ENCODE measurements around the gene TAF10.

TAF10 gene

DNA sequence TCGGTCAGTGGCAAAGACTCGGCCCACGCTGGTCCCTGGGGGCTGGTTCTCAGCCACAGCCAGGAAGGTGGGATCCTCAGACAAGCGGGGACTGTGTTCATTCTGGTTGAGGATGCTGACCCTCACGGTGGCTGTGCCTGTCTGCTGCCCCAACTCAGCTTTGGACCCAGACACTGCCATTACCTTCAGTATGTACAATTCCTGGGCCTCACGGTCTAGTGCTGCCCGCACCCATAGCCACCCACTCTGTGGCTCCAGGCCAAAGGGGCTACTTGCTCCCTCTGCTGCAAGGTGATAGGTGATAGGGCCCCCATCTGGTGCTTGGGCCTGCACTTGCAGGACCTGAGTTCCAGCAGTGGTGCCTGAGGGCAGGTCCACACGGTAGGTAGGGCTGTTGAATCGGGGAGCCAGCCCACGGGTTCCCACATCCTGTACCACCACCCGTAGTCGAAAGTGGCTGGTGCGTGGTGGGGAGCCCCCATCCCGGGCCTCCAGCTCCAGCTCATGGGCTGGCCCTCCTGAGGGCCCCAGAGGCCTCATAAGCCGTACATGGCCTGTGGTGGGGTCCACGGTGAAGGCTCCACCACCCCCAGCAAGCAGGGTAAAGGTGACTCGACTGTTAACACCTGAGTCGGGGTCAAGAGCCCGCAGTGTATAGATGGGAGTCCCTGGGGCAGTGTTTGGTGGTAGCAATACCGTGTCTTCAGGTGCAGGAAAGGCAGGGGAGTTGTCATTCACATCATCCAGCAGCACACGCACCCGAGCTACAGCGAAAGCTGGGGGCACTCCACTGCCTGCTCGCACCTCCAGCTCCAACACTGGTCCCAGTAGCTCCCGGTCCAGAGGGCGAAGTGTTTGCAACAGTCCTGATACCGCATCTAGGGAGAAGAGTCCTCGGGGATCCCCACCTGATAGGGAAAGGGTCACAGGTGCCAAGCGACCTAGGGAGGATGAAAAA lies 20.4 kb upstream of the TAF10 start:
- H3K9me3 Mint-ChIP-seq = no peaks in the 10 kb centered on the region
- DNase-seq = peak; percentile 24 to 51
- H3K4me1 Mint-ChIP-seq = peaks cover 38% of the 10 kb centered on the region
- no peaks in the 10 kb centered on the region for H3K27me3 Mint-ChIP-seq
- peak overlapping the region in 1 of 2 donors; percentile 16 for H3K4me3 Mint-ChIP-seq
- ATAC-seq = peak; percentile 79
- peak overlapping the region; percentile 7 to 56 for H3K27ac Mint-ChIP-seq

DNA sequence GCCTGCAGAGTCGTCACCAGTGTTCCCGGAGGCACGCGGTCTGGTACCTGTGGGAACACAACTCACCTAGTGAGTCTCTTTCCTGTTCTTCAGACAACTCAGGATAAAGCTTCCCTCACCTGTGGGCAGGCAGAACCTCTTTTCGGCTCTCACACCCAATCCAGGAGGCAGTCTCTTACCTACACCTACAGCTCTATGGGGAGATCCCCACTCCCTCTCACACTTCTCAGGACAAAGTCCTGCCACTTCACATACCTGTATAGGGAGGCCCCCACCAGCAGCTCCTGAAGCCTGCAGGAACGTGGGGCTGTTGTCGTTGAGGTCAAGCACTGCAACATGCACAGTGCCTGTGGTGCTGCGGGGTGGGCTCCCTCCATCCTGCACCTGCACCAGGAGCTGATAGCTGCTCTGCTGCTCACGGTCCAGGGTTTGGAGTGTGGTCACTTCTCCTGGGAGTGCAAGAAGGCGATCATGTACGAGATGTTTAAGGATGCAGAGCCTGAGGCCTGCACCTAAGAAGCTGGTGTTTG lies 19.4 kb upstream of the TAF10 start:
- DNase-seq = no peak
- Mint-ChIP-seq H3K9me3 (no peaks in the 10 kb centered on the region), H3K4me1 (peaks cover 48% of the 10 kb centered on the region), H3K27me3 (no peaks in the 10 kb centered on the region), H3K4me3 (no peak overlapping the region), H3K27ac (peak overlapping the region in 1 of 2 donors; percentile 22)
- no peak for ATAC-seq

DNA sequence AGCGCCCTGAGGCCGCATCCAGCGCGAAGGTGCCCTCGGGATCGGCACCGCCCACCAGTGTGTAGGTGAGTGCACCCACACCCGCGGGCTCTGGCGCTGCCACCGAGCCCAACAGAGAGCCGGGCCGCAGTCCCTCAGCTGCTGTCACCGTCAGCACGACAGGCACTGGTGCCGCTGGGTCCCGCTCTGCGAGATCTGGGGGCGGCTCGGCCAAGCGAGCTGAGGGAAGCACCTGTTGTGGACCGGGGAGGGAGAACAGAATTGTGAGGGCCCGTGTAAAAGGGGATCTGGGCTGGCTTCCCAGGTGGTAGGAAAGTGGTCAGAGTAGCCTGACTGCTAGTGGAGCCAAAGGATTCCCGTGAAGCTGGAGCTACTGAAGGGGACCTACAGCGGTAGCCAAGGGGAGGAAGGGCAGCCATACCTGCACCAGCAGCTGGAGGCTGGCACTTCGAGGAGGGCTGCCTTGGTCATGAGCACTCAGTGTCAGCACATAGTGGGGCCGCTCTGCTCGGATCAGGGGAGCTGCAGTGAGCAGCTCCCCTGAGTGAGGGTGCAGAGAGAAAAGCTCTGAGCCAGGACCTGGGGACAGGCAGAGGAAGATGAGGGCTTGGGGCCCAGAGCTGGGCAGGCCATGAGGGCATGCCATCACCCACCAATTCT lies 18.7 kb upstream of the TAF10 start:
- H3K9me3 Mint-ChIP-seq = no peaks in the 10 kb centered on the region
- DNase-seq = no peak
- ATAC-seq = no peak
- no peak overlapping the region for H3K4me3 Mint-ChIP-seq
- H3K4me1 Mint-ChIP-seq = peaks cover 51% of the 10 kb centered on the region
- H3K27ac Mint-ChIP-seq = no peak overlapping the region
- H3K27me3 Mint-ChIP-seq = no peaks in the 10 kb centered on the region

DNA sequence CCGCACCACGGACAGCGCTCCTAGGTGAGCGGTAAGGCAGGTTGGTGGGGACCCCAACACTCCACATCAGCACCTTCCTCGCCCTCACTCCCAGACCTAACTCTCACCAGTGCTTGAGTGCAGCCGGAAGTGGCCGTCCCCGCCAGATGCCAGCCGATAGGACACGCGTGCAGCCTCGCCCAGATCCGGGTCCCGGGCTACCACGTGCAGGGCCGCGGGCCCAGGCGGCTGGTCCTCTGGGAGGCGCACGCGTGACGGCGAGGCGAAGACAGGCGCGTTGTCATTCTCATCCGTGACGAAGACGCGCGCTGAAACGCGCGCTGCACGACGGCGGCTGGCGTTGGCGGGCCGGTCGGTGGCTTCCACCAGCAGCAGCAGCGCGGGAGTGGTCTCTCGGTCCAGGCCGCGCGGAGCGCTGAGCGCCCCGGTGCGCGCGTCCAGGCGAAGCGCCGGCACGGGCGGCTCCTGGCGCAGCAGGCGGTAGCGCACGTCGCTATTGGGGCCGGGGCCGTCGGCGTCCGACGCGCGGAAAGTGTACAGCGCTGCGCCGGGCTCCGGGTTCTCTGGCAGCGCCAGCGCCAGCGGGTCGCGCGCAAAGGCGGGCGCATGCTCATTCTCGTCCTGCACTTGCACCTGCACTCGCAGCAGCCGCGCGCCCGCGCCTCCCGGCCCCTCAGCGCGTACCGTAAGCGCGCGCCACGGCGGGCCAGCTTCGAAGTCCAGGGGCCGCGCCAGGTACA lies 18.0 kb upstream of the TAF10 start:
- Mint-ChIP-seq H3K27ac (no peak overlapping the region), H3K4me1 (peaks cover 51% of the 10 kb centered on the region)

DNA sequence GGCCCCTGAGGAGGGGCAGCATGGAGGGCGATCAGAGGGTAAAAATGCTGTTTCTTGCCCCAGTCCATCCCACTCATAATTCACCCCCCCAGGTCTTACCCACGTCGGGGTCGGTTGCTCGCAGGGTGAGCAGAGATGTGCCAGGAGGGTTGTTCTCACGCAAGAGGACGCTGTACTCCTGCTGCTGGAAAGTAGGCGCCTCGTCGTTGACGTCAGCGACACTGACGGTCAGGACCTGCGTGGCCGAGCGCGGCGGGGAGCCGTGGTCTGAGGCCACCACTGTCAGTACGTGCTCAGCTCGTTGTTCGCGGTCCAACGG lies 17.5 kb upstream of the TAF10 start:
- peaks cover 51% of the 10 kb centered on the region for H3K4me1 Mint-ChIP-seq
- no peaks in the 10 kb centered on the region for H3K9me3 Mint-ChIP-seq
- no peaks in the 10 kb centered on the region for H3K27me3 Mint-ChIP-seq
- H3K27ac Mint-ChIP-seq = no peak overlapping the region
- no peak for ATAC-seq
- DNase-seq = no peak
- no peak overlapping the region for H3K4me3 Mint-ChIP-seq

More for the DNA sequence above, 18.0 kb upstream of the TAF10 start:
- no peak for DNase-seq
- Mint-ChIP-seq H3K9me3 (no peaks in the 10 kb centered on the region), H3K27me3 (no peaks in the 10 kb centered on the region), H3K4me3 (no peak overlapping the region)
- peak; percentile 34 for ATAC-seq

DNA sequence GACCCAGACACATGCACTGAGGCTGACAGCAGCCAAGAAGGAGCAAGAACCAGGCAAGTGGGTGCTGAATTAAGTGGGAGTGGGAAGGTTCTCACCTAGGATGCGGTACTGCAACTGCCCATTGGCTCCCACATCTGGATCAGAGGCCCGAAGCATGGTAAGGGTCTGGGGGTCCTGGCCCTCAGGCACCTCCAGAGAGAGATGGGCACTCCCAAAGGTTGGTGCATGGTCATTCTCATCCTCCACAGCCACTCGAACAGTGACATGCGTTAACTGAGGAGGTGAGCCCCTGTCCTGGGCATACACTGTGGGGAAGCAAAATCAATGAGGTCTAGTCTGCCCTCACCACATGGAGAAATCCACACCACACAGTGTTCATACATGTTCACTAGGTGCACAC lies 16.5 kb upstream of the TAF10 start:
- H3K4me3 Mint-ChIP-seq = no peak overlapping the region
- no peak for ATAC-seq
- DNase-seq = no peak
- no peaks in the 10 kb centered on the region for H3K9me3 Mint-ChIP-seq
- H3K4me1 Mint-ChIP-seq = peaks cover 50% of the 10 kb centered on the region
- H3K27ac Mint-ChIP-seq = no peak overlapping the region
- H3K27me3 Mint-ChIP-seq = no peaks in the 10 kb centered on the region

DNA sequence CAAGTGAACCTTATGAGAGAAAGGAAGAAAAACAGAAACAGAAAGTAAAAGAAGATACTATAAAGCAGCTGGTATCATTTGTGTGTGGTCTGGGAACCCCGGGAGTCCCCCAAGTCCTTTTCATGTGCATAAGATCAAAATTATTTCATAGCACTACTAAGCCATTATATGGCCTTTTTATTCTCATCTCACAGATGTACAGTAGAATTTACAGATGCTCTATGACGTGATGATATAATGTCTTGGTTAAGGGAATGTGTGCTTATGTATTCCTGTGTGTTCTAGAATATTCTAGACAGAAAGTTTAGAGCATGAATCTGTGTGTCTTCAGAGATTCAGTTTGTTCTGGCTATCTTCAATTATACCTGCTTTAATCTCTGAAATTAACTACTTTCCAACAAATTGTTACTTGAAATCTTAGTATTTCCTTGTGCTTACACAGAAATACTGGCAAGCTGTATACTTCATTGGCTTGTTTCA lies 15.8 kb upstream of the TAF10 start:
- H3K4me3 Mint-ChIP-seq = peak overlapping the region; percentile 27 to 70
- peaks cover 43% of the 10 kb centered on the region for H3K4me1 Mint-ChIP-seq
- DNase-seq (no peak), ATAC-seq (peak; percentile 60)
- H3K27me3 Mint-ChIP-seq = no peaks in the 10 kb centered on the region
- H3K27ac Mint-ChIP-seq = peak overlapping the region in 1 of 2 donors; percentile 61
- H3K9me3 Mint-ChIP-seq = no peaks in the 10 kb centered on the region

DNA sequence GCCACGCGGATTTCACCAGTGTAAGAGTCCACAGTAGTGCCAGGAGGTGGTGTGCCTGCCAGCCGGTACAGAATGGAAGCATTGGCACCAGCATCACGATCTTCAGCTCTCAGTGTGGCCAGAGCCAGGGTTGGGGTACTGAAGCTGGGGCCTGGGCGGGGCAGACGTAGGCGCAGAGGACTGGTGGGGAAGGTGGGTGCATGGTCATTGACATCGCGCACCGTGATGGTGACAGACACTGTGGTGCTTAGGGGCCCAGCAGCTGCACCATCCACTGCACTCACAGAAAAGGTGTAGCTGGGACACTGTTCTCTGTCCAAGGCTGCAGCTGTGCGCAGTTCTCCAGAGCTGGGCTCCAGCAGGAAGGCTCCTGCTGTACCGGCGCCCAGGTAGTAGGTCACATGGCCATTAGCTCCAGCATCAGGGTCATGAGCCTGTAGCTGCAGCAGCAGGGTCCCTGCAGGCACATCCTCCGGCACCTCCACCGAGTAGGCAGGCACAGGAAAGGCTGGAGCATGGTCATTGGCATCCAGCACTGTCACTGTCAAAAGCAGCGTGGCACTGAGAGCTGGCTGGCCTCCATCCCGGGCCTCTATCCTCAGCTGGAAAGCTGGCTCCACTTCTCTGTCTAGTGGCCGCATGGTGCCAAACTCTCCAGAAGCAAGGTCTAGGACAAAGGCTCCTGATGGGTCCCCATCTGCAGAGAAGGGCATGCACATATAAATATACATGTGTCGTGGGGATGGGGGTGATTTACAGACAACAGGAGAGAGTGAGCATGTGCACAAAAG lies 15.2 kb upstream of the TAF10 start:
- H3K4me1 Mint-ChIP-seq = peaks cover 37% of the 10 kb centered on the region
- peak overlapping the region in 1 of 2 donors; percentile 61 for H3K27ac Mint-ChIP-seq
- H3K27me3 Mint-ChIP-seq = no peaks in the 10 kb centered on the region
- DNase-seq (no peak), ATAC-seq (no peak)
- no peaks in the 10 kb centered on the region for H3K9me3 Mint-ChIP-seq
- H3K4me3 Mint-ChIP-seq = peak overlapping the region; percentile 27 to 70

DNA sequence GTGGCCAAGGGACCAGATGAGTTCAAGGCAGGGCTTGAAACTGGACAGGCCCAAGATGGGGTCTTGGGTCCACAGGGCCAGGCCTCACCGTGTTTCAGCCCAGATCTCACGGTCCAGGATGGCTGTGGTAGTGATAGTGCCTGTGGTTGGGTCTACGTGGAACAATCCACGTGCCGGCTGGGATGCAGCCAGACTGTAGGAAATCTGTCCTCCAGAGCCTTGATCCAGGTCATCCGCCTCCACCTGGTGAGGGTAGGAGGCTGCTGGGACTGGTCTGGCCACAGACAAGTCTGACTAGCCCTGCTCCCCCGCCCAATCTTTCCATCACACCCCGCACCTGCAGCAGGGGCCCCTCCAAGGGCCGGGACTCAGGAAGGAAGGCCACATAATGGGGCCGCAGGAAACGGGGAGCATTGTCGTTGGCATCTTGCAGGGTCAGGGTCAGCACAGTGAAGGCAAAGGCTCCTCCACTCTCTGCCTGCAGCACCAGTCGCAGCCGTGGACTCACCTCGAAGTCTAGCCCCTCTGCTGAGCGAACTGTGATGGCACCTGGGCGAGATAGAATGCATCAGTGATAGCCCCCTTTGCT lies 13.9 kb upstream of the TAF10 start:
- Mint-ChIP-seq H3K27ac (no peak overlapping the region), H3K9me3 (no peaks in the 10 kb centered on the region), H3K4me3 (no peak overlapping the region), H3K27me3 (no peaks in the 10 kb centered on the region), H3K4me1 (peaks cover 25% of the 10 kb centered on the region)
- ATAC-seq (no peak), DNase-seq (no peak)

DNA sequence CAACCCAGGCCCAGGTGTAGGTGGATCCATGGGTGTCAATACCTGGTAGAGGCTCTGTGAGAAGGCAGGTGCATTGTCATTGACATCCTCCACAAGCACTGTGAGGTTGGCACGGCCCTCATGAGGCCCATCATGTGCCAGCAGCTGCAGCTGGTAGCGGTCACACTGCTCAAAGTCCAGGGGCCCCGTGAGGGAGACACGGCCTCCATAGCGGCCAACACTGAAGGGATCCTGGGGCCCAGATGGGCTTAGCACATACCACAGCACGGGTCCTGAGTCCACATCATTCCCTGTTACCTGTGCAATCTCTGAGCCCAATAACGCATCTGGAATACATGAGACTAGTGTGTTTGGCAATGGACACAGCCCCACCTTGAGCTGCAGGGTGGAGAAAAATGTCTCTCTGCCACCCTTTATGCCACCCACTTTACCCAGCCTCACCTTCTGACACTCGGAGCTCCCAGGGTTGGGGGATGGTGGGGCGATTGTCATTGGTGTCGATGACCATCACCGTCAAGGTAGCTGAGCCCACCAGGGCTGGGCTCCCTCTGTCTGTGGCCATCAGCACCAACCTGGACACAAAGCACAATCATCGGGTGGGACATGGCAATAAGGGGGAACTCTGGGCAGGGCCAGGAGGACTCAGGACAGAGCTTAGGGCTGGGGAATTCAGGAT lies 13.3 kb upstream of the TAF10 start:
- Mint-ChIP-seq H3K4me1 (peaks cover 25% of the 10 kb centered on the region), H3K27me3 (no peaks in the 10 kb centered on the region), H3K27ac (no peak overlapping the region), H3K4me3 (no peak overlapping the region), H3K9me3 (no peaks in the 10 kb centered on the region)
- ATAC-seq (no peak), DNase-seq (no peak)

DNA sequence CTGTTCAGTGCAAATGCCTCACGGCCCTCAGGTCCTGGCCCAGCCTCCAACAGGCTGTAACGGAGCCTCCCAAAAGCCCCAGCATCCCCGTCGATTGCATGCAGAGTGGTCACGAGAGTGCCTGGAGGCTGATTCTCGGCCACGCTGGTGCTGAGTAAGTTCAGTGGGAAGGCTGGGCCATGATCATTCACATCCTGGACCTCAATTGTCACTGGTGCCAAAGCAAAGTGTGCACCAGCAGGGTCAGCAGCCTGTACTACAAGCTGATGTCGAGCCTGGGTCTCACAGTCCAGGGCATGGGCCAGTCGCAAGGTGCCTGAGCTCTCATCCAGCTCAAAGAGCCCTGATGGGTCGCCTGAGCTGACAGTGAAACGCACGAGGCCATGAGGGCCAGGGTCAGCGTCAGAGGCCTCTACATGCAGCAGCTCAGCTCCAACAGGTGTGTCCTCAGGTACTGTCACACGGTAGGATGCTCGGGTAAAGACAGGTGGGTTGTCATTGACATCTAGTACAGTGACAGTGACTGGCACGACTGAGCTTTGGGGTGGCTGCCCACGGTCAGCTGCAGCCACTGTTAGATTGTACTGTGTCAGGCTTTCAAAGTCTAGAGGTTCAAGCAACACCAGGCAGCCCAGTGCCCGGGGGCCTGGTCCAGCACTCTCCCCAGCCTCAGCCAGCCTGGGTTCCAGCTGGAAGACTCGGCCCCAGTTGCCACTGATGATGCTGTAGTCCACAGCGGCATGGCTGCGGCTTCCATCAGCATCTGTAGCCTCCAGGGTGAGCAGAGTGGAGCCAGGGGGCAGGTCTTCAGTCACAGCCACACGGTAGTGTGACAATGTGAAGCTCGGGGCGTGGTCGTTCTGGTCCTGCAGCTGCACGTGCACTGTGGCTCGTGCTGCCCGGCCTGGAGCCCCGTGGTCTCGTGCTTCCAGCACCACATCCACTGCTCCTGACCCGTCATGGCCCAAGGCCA lies 11.7 kb upstream of the TAF10 start:
- Mint-ChIP-seq H3K4me3 (no peak overlapping the region), H3K27ac (no peak overlapping the region), H3K4me1 (peaks cover 25% of the 10 kb centered on the region), H3K27me3 (no peaks in the 10 kb centered on the region), H3K9me3 (no peaks in the 10 kb centered on the region)
- DNase-seq (no peak), ATAC-seq (no peak)

DNA sequence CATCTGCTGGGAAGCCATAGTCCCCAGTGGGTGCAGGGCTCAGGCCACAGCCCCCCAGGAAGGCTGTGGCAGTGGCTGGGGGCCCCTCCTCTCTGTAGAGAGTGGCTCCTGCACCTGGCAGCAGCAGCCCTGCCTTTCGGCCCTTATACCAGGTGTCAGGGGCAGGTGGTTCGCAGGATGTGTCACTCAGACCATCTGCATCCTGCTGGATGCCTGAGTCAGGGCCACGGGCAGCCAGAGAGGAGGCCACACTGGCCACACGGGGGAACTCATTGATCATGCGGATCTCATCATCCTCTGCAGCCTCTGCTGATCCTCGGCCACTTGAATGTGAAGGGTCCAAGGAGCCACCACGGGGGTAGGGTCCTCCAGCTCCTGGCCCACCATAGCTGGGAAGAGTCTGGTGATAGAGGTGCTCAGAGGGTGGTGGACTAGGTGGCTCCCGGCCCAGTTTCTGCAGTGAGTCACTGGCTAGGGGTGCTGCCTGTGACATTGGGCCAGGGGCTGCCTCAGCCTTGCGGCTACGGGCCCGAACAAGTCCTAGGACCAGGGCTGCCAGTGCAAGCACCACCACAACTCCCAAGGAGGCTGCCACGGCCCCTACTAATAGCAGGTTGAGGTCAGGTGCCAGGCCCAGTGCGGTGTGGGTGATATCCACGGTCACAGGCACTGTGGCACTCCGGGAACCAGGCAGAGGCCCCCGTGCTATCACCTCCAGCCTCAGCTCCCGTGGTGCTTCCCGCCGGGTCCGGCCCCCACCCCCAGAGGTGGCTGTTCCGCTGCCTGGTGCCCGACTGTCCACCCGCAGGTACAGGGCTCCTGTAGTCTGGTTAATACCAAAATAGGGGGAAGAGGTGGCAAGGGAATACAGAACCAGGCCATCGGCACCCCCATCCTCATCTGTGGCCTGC lies 10.5 kb upstream of the TAF10 start:
- Mint-ChIP-seq H3K4me3 (no peak overlapping the region), H3K27ac (no peak overlapping the region), H3K27me3 (no peaks in the 10 kb centered on the region), H3K9me3 (no peaks in the 10 kb centered on the region), H3K4me1 (peaks cover 14% of the 10 kb centered on the region)
- ATAC-seq (no peak), DNase-seq (no peak)

Measured in stimulated activated naive CD8-positive, alpha-beta T cell treated with anti-CD3 and anti-CD28 coated beads, Interleukin-15, amount 100 ng/mL, for 72 hours (primary cell).